Measurements from ENCODE around the gene MOGAT1. TPM values are rescaled to one million over a fixed set of nuclear protein-coding genes. Genes with fewer than 3 reads are reported as not detected.

The MOGAT1 gene
- total and polyA plus RNA-seq, 9 of the 15 experiments (the other 6 are each of a cell fraction or from before 2014, with no cell fraction given), result not detected

- TF ChIP-seq CHD7 (IDR thresholded peaks at IDR 0.05; ENCODE audit: low read depth, low read length), result no peak
- no peak for TF ChIP-seq MITF (IDR thresholded peaks at IDR 0.05)
- no peak for TF ChIP-seq ZNF134 (CRISPR knock-in tag; conservative IDR thresholded peaks at IDR 0.05)
- no peak for TF ChIP-seq GABPB2 (CRISPR knock-in tag; conservative IDR thresholded peaks at IDR 0.05)
- TF ChIP-seq CHD4 (IDR thresholded peaks at IDR 0.05; ENCODE audit: insufficient read depth, insufficient replicate concordance, low read depth, low read length, poor library complexity, severe bottlenecking), result no peak
- TF ChIP-seq CBX1 (IDR thresholded peaks at IDR 0.05; ENCODE audit: low read depth), result no peak
- TF ChIP-seq MAFG (tag; conservative IDR thresholded peaks at IDR 0.05), result peak; percentile 51
- no peak for TF ChIP-seq SMARCA5 (IDR thresholded peaks at IDR 0.05)
- no peak for TF ChIP-seq XRCC4 (IDR thresholded peaks at IDR 0.05; ENCODE audit: extremely low read depth, insufficient read depth, insufficient read length)
- TF ChIP-seq POLR3A (IDR thresholded peaks at IDR 0.05; ENCODE audit: borderline replicate concordance, extremely low read depth, insufficient read depth, insufficient read length), result no peak
- TF ChIP-seq ZNF77 (CRISPR knock-in tag; IDR thresholded peaks at IDR 0.05), result no peak
- TF ChIP-seq IRF9 (tag; IDR thresholded peaks at IDR 0.05), result no peak
- peak; percentile 75 for TF ChIP-seq ZNF316 (IDR thresholded peaks at IDR 0.05)
- TF ChIP-seq MTA2 (IDR thresholded peaks at IDR 0.05; ENCODE audit: low read depth), result no peak
These were observed 17.5 kb downstream of the MOGAT1 start (continued) for GRCh38 chr2:222688917-222689316.
